Left ventricle myocardium inferior (tissue), 1 donor: ENCODE data around the gene EIF6. TPM values are rescaled to one million over a fixed set of nuclear protein-coding genes. Genes with fewer than 3 reads are reported as not detected.
A peak's percentile ranks its signal among the peaks of the same experiment; 100 is the strongest.
"Not testable (repeated sequence)": the region's sequence is repeated elsewhere in the genome, so short reads cannot be mapped to it uniquely, and the experiment has no call there.

ENCODE experiments used
- DNase-seq: peaks from one replicate; pipeline ENCODE4 v3.0.0-alpha.2; 2020
- H3K27ac ChIP-seq: fragments of 200-600 bp; replicated peaks from 2 replicates; pipeline ENCODE4 v1.8.0; 2021
- H3K27me3 ChIP-seq: fragments of 200-600 bp; 2 replicates; pipeline ENCODE4 v1.8.0; 2021; ENCODE audit warnings: low read depth
- H3K36me3 ChIP-seq: fragments of 200-600 bp; 2 replicates; pipeline ENCODE4 v1.8.0; 2021
- H3K4me1 ChIP-seq: fragments of 200-600 bp; 2 replicates; pipeline ENCODE4 v1.8.0; 2021
- H3K4me3 ChIP-seq: fragments of 200-600 bp; 2 replicates; pipeline ENCODE4 v1.8.0; 2021; ENCODE audit warnings: mild to moderate bottlenecking, moderate library complexity
- H3K9me3 ChIP-seq: fragments of 200-600 bp; replicated peaks from 2 replicates; pipeline ENCODE4 v1.8.0; 2021
- CTCF ChIP-seq: fragments of 200-600 bp; IDR thresholded peaks from 2 replicates; pipeline ENCODE4 v1.8.0; 2021; ENCODE audit warnings: antibody characterized with exemption, mild to moderate bottlenecking, borderline replicate concordance
- intact Hi-C: fragments of 100-400 bp; cut with micrococcal nuclease; formaldehyde crosslinking; loops from one replicate; pipeline ENCODE4 v1.11.0; 2022
- total RNA-seq: library from RNA; stranded (reverse); fragmentation: NEBNext Ultra II Directional; extraction: Animal tissue kit (Norgen Biotek cat#: 25700); gene quantifications from one replicate; pipeline ENCODE4 v1.2.1, GENCODE V29; 2021
- donor health status: DM: no; HTN: yes; CAD: no; lungs with severe emphysema.

Gene EIF6
- total RNA-seq, 1 donor from 2014 or later = 37.4 TPM

DNA sequence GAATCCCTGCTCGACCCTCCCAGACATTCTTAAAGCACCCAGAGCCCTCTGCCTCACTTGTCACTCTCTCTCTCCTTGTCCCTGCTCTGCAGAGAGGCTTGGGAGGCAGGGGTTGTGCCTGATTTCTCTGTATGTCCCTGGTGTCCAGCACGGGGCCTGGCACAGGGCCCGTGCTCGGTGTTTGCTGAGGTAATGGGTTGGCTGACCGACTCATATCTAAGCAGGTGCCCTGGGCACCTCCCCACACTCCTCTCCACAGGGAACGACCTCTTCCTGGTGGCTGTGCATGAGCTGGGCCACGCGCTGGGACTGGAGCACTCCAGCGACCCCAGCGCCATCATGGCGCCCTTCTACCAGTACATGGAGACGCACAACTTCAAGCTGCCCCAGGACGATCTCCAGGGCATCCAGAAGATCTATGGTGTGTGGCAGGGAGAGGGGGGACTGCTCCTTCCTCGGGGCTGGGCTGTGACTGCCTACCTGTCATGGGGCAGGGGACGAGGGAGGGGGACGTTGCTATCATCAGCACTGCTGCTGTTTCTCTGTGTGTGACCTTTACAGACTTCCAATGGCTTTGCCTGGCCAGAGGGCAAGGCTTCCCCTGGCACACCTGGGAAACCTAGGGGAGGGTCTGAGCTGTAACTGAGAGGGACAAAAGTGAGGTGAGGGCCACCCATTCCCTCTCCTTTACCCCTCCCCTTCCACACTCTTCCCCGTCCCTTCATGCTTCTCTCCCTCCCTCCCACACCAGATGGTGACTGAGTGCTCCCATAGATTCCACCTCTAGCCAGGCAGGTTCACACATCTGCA, 20.8 kb downstream of the EIF6 start:
- intact Hi-C loops = loop anchor here (5.0 kb wide), 1 partner anchor 116 kb away; the partner anchor contains the start of gene EDEM2
- Histone ChIP-seq H3K27ac (peak overlapping the region; percentile 64), H3K4me3 (no peak overlapping the region), H3K9me3 (no peaks in the 10 kb centered on the region), H3K36me3 (peaks cover 21% of the 10 kb centered on the region), H3K27me3 (no peaks in the 10 kb centered on the region), H3K4me1 (peaks cover 15% of the 10 kb centered on the region)
- TF ChIP-seq CTCF = no peak
- DNase-seq = peak; percentile 47

DNA sequence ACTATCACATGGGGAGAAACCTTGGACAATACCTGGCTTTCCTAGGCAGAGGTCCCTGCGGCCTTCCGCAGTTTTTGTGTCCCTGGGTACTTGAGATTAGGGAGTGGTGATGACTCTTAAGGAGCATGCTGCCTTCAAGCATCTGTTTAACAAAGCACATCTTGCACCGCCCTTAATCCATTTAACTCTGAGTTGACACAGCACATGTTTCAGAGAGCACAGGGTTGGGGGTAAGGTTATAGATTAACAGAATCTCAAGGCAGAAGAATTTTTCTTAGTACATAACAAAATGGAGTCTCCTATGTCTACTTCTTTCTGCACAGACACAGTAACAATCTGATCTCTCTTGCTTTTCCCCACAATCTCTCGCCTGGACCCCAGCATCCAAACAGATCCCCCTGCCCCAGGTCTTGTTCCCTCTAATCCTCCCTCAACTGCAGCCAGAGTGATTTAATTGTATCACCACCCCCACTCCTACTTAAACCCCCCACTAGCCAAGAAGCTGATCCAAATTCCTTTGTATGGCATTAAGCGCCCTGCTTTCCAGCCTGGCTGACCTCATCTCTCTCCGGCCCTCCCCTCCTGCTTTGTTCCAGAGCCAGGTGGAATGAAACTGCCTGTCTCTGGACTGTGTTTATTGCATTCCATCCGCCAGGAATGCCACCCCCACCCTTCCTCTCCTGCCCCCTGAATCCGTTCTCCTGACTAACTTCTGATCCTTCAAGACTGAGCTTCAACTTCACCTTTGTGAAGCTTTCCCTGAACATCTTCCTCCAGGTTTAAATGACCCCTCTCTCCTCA, 21.6 kb downstream of the EIF6 start:
- intact Hi-C loops = loop anchor here (5.0 kb wide), 1 partner anchor 116 kb away; the partner anchor contains the start of gene EDEM2

GRCh38 chr20:35262321-35262720, 22.3 kb downstream of the EIF6 start:
- H3K27me3 ChIP-seq, DNase-seq: not testable (repeated sequence)
- H3K4me1 ChIP-seq = peaks cover 25% of the 10 kb centered on the region

More for the DNA sequence above, 21.6 kb downstream of the EIF6 start:
- Histone ChIP-seq H3K36me3 (peaks cover 15% of the 10 kb centered on the region), H3K27ac (peak overlapping the region; percentile 64), H3K4me1 (peaks cover 19% of the 10 kb centered on the region)
- not testable (repeated sequence) for H3K27me3 ChIP-seq, DNase-seq, H3K4me3 ChIP-seq, H3K9me3 ChIP-seq

GRCh38 chr20:35260426-35260825, 24.1 kb downstream of the EIF6 start:
- Histone ChIP-seq H3K27ac (no peak overlapping the region), H3K9me3 (no peaks in the 10 kb centered on the region), H3K4me1 (peaks cover 32% of the 10 kb centered on the region), H3K36me3 (no peaks in the 10 kb centered on the region), H3K4me3 (no peak overlapping the region), H3K27me3 (no peaks in the 10 kb centered on the region)
- no peak for DNase-seq
- intact Hi-C loops = loop anchor here (5.0 kb wide), 1 partner anchor 113 kb away; the partner anchor contains the start of gene EDEM2
- TF ChIP-seq CTCF = no peak

More at GRCh38 chr20:35262321-35262720, 22.3 kb downstream of the EIF6 start:
- H3K36me3 ChIP-seq, H3K4me3 ChIP-seq, H3K27ac ChIP-seq, H3K9me3 ChIP-seq: not testable (repeated sequence)
- intact Hi-C loops = loop anchor here (5.0 kb wide), 1 partner anchor 115 kb away; the partner anchor contains the start of gene EDEM2

DNA sequence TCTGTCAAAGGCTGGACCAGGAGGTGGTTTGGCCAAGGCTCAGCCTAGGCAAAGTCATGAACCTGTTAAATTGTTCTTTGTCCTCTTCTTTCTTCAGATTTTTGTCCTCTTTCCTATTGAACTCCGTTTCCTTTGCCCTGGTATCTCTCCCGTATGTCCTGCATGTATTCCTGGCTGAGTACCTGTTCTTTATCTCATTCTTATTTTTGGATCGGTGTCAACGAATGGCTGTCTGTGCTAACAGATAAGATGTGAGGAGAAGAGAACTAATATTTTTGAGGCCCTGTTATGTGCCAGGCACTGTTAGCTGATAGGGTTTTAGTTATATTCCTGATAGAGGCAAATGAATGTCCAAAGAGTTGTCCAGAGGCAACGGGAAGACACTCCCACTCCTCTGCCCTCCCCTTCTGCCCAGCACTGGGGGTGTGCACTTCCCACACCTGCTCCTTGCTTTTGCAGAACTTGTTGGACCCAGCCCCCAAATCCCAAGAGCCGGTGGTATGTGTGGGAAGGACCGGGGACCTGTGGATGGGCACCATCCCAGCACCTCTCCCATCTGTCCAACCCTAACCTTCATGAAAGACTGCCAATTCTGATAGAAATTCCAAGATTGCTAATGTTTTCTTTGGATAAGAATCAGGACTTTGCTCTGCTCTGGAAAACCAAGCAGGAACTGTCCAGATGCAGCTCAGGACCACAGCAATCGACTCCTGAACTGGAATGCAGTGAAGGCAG, 27.2 kb downstream of the EIF6 start:
- no peaks in the 10 kb centered on the region for H3K27me3 ChIP-seq
- intact Hi-C loops = no loop called here
- no peaks in the 10 kb centered on the region for H3K36me3 ChIP-seq
- H3K4me3 ChIP-seq = no peak overlapping the region
- peak overlapping the region; percentile 5 for H3K27ac ChIP-seq
- no peaks in the 10 kb centered on the region for H3K9me3 ChIP-seq
- H3K4me1 ChIP-seq = peaks cover 17% of the 10 kb centered on the region
- no peak for DNase-seq
- TF ChIP-seq CTCF = no peak

GRCh38 chr20:35254448-35254999, 30.0 kb downstream of the EIF6 start:
- intact Hi-C loops = no loop called here
- TF ChIP-seq CTCF = no peak
- Histone ChIP-seq H3K36me3 (no peaks in the 10 kb centered on the region), H3K9me3 (no peaks in the 10 kb centered on the region), H3K4me3 (no peak overlapping the region), H3K27me3 (no peaks in the 10 kb centered on the region), H3K27ac (no peak overlapping the region), H3K4me1 (peaks cover 17% of the 10 kb centered on the region)
- DNase-seq = no peak
